B cell (primary cell): ENCODE results near the gene TOMM70.

Experiments used
- CTCF ChIP-seq: fragments of 200-600 bp; IDR thresholded peaks from one replicate; pipeline ENCODE4 v1.8.0; 2022; ENCODE audit warnings: antibody characterized with exemption, mild to moderate bottlenecking
- EZH2 ChIP-seq: IDR thresholded peaks from 2 replicates; pipeline ENCODE4 v1.6.1; 2012; ENCODE audit warnings: borderline replicate concordance, low read depth, mild to moderate bottlenecking, moderate library complexity, low read length; ENCODE audit not compliant: insufficient read depth, poor library complexity, severe bottlenecking

- TF ChIP-seq EZH2 (no peak), CTCF (no peak)
Observed at GRCh38 chr3:100400780-100401673, at the start of gene TOMM70, which contains the start of gene LNP1.
